NCI-H2081 treated with DMSO at 0.1 percent for 48 hours (cell line): ENCODE measurements around the gene CDKN2B-AS1.

Experiments used
- DNase-seq: peaks from one replicate; lab custom pipeline; 2025; lab: John Stamatoyannopoulos, UW

Gene CDKN2B-AS1

DNA sequence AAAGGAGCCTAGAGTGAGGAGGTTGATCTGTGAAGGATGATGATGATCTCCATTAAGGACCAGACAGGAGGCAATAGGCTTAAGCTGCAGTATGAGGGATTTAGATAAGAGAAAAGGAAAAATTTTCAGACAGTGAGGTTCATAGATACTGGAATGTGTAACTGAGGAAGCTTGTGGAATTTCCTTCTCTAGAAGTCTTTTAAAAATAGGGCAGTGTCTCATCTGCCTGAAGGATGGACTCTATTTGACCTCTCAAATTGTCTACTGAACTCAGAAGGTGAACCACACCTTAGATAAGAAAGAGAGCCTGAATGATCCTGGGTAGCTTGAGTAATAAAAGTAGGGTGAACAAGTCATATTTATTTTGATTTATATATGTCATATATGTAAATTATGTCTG, 162.7 kb downstream of the CDKN2B-AS1 start:
- no peak for DNase-seq

GRCh38 chr9:22157828-22158227, 163.2 kb downstream of the CDKN2B-AS1 start:
- DNase-seq, result no peak

DNA sequence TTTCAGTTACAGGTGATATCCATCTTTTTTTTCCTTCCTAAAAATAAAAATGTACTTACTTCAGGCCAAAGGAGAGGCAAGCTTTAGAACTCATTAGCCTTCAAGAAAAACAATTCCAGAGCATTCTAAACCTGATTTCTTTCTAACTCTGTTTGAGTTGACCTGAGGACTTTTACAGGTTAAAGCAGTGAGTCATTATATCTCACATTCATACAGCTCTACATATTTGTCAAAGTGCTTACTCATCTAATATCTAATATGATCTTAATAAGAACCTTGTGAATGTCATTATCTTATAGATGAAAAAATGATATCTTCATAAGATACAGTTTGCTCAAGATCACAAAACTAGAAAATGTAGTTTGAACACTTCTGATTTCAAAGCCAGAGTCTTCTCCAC, 163.7 kb downstream of the CDKN2B-AS1 start:
- DNase-seq, result no peak

- no peak for DNase-seq
These were observed 164.3 kb downstream of the CDKN2B-AS1 start for GRCh38 chr9:22158927-22159346.

DNA sequence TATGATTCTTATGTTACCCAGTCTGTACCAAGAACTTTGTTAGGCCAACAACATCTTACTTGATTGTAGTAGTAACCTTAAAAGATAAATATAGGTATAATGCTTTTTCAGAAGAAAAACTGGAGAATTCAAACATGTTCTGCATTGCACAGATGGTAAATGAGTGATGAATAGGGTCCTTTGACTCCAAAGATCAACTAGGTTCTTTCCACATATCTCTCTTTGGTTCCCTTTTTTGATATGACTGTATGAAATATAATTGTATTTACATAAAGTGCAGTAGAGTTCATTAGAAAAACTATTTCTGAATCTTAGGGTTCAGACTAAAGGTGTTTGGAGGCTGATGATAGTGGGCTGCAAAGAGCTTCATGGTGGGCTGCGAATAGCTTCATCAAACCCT, 165.0 kb downstream of the CDKN2B-AS1 start:
- DNase-seq, result no peak

DNA sequence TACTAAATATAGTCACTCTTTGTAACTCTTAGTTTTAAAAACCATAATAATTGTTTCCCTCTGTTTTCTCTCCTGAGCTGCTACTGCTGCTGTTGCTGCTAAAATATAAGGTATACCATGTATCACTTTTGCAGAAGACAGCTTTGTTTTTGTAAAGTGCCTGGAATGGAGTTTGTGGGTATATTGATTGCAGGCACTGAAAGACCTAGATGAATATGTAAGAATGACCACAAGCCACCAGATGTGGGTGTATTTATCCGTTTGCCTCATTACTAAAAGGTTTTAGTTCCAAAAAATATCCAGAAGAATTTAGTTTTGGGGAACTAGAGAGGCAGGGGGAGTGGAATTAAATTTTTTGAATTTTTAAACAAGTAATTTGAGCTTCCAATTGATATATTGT, 165.6 kb downstream of the CDKN2B-AS1 start:
- no peak for DNase-seq

DNA sequence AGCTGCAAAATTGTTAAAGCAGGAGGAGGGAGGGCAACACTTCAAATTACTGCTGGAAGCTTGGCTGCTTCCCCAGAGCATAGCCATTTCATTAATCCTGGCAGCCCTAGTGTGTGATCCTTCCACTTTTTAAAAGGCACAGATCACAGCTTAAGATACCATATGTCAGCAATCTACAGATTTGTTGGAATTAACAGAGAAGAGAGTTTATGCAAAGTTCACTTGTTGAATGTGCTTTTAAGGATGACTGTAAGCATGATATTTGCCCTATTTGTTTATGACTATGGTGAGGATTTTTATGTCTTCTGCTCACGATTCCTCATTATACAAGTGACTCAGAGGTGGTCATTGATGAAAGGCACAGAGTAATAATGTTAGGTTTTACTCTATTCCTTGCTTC, 170.6 kb downstream of the CDKN2B-AS1 start:
- no peak for DNase-seq

DNA sequence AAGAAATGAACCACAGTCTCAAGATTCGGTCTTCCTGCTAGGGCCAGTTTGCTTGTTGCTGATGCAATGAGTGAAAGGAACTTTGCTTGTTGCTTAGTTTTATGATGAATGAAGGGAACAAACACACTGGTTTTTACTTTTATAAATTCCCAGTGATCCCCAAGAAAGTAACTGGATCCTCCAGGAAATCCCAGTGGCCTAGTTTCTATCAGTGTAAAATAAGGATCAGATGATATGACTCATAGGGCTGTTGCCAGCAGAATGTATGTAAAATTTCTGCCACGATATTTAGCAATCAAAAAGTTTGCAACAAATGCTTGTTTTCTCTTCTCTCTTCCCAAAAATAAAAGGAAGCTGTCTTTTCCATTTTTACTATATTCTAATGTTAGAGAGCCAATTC, 174.7 kb downstream of the CDKN2B-AS1 start:
- no peak for DNase-seq

DNA sequence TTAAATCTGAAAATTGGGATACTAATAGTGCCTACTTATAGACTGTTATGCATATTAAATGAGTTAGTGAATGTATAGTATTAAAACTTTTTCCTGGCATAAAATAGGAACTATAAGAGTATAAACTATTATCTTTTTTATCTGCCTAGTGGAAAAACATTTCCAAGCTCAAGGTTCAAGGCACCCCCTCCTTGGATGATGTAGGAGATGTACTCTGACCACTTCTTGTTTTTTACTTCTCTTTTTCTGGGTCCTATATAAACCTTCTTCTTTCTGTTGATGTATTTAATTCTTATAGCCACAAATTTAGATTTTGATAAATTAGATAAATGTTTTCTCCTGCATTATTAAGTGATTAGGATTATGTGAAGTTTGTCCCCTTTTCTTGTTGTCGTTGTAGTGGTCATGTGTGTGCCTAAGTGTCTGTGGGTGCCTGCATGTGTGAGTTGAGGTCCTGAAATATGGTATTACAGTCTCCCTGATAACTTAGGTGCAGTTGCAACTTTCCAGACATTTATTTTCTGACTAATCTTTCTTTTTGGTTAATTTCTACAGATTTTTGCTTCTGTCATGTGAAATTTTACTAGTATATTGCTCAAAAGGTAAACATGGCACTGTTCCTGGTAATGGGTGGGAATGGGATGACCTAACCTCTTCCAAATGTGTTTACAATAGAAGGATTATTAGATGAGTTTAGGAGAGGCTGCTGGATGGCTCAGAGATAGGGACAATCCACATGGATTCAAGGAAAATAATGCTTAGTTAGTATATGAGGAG, 175.3 kb downstream of the CDKN2B-AS1 start:
- DNase-seq, result no peak
